PC-9 (cell line): ENCODE measurements around the gene HMG20A. TPM values are rescaled to one million over a fixed set of nuclear protein-coding genes. Genes with fewer than 3 reads are reported as not detected.

Source experiments
- BruUV-seq: library from RNA; stranded (reverse); fragments of 400-500 nt; replicated peaks from 2 replicates; lab custom pipeline; 2021; lab: Mats Ljungman, UMichigan
- CTCF ChIA-PET: fragments of 300-600 bp; sonication (Branson Sonifier 250); formaldehyde crosslinking; loops from one replicate; lab custom pipeline; 2022; ENCODE audit warnings: antibody characterized with exemption; lab: Charles Lee
- POLR2A ChIA-PET: fragments of 300-600 bp; sonication (Branson Sonifier 250); formaldehyde crosslinking; loops from one replicate; lab custom pipeline; 2022; ENCODE audit warnings: antibody characterized with exemption; ENCODE audit not compliant: unreplicated experiment; lab: Charles Lee
- DNase-seq, 2 experiments: peaks; one replicate each; pipeline versions ENCODE4 v3.0.0 to v3.0.0-alpha.2; 2015 to 2022; ENCODE audit warnings: mixed read lengths in 1 of 2
- H2AFZ ChIP-seq: fragments of 200-600 bp; sonication (generic); 2 replicates; pipeline ENCODE4 v1.8.1; 2017; ENCODE audit warnings: antibody characterized with exemption
- H3F3A ChIP-seq: fragments of 200-600 bp; sonication (generic); 2 replicates; pipeline ENCODE4 v1.8.1; 2017; ENCODE audit warnings: antibody characterized with exemption, mild to moderate bottlenecking, low read depth; ENCODE audit not compliant: insufficient read depth
- H3K27ac ChIP-seq: fragments of 200-600 bp; sonication (generic); 2 replicates; pipeline ENCODE4 v1.6.1; 2016; ENCODE audit warnings: mixed run types
- H3K27me3 ChIP-seq: fragments of 200-600 bp; sonication (generic); 2 replicates; pipeline ENCODE4 v1.6.1; 2016; ENCODE audit warnings: low read depth, mixed run types; ENCODE audit not compliant: insufficient read depth
- H3K36me3 ChIP-seq: fragments of 200-600 bp; sonication (generic); 2 replicates; pipeline ENCODE4 v1.6.1; 2016; ENCODE audit warnings: low read depth, mixed run types
- H3K4me1 ChIP-seq: fragments of 200-600 bp; sonication (generic); replicated peaks from 2 replicates; pipeline ENCODE4 v1.6.1; 2016; ENCODE audit warnings: mixed run types; ENCODE audit not compliant: insufficient read depth
- H3K4me2 ChIP-seq: fragments of 200-600 bp; sonication (generic); 2 replicates; pipeline ENCODE4 v1.6.1; 2017; ENCODE audit warnings: mixed run types
- H3K4me3 ChIP-seq: fragments of 200-600 bp; sonication (generic); 2 replicates; pipeline ENCODE4 v1.6.1; 2016; ENCODE audit warnings: mixed run types
- H3K79me2 ChIP-seq: fragments of 200-600 bp; sonication (generic); 2 replicates; pipeline ENCODE4 v1.6.1; 2017; ENCODE audit warnings: low read depth, mixed run types
- H3K9me2 ChIP-seq: fragments of 200-600 bp; sonication (generic); 2 replicates; pipeline ENCODE4 v1.8.1; 2017; ENCODE audit warnings: mild to moderate bottlenecking; ENCODE audit not compliant: insufficient read depth
- H3K9me3 ChIP-seq: fragments of 200-600 bp; sonication (generic); 2 replicates; pipeline ENCODE4 v1.8.1; 2016; ENCODE audit warnings: low read depth; ENCODE audit not compliant: insufficient read depth
- H4K20me1 ChIP-seq: fragments of 200-600 bp; sonication (generic); 2 replicates; pipeline ENCODE4 v1.8.1; 2017; ENCODE audit not compliant: insufficient read depth
- EZH2 ChIP-seq: fragments of 200-600 bp; sonication (generic); IDR thresholded peaks from 2 replicates; pipeline ENCODE4 v1.8.0; 2017; ENCODE audit warnings: antibody characterized with exemption, low read depth
- intact Hi-C: fragments of 100-400 bp; cut with micrococcal nuclease; formaldehyde crosslinking; loops from one replicate; pipeline ENCODE4 v1.10.0; 2022; ENCODE audit not compliant: unreplicated experiment
- total RNA-seq: library from RNA; stranded (reverse); gene quantifications from 2 replicates; pipeline ENCODE4 v1.2.3, GENCODE V29; 2021
- TF ChIP-seq, protein P1 (sequence below): fragments of 200-600 bp; sonication (generic); conservative IDR thresholded peaks from 2 replicates; pipeline ENCODE4 v1.6.1; 2017; ENCODE audit warnings: mixed run types, antibody characterized with exemption, mild to moderate bottlenecking, moderate library complexity

The HMG20A gene
- total RNA-seq, 1 experiment from 2014 or later, result 33.4 TPM

GRCh38 chr15:77484994-77485393 lies 64.3 kb downstream of the HMG20A start:
- Histone ChIP-seq H3K9me3 (no peaks in the 10 kb centered on the region), H2AFZ (no peak overlapping the region), H3K4me3 (no peak overlapping the region), H3K79me2 (no peaks in the 10 kb centered on the region), H3K27me3 (no peaks in the 10 kb centered on the region), H3F3A (no peaks in the 10 kb centered on the region), H3K4me1 (no peaks in the 10 kb centered on the region), H3K9me2 (no peaks in the 10 kb centered on the region), H3K4me2 (no peak overlapping the region), H4K20me1 (no peaks in the 10 kb centered on the region), H3K27ac (no peak overlapping the region), H3K36me3 (peaks cover 5% of the 10 kb centered on the region; the same call in 1 of the 2 replicates)
- DNase-seq, result no peak
- intact Hi-C loops, result no loop called here
- BruUV-seq, result no TSS peak
- ChIA-PET CTCF (no interaction called here), POLR2A (no interaction called here)
- no peak for TF ChIP-seq EZH2
- TF ChIP-seq, protein P1, sequence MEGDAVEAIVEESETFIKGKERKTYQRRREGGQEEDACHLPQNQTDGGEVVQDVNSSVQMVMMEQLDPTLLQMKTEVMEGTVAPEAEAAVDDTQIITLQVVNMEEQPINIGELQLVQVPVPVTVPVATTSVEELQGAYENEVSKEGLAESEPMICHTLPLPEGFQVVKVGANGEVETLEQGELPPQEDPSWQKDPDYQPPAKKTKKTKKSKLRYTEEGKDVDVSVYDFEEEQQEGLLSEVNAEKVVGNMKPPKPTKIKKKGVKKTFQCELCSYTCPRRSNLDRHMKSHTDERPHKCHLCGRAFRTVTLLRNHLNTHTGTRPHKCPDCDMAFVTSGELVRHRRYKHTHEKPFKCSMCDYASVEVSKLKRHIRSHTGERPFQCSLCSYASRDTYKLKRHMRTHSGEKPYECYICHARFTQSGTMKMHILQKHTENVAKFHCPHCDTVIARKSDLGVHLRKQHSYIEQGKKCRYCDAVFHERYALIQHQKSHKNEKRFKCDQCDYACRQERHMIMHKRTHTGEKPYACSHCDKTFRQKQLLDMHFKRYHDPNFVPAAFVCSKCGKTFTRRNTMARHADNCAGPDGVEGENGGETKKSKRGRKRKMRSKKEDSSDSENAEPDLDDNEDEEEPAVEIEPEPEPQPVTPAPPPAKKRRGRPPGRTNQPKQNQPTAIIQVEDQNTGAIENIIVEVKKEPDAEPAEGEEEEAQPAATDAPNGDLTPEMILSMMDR, result no peak

- intact Hi-C loops, result no loop called here
- Histone ChIP-seq H3K27ac (no peak overlapping the region), H3K9me3 (no peaks in the 10 kb centered on the region), H4K20me1 (no peaks in the 10 kb centered on the region), H3K79me2 (no peaks in the 10 kb centered on the region), H3K27me3 (no peaks in the 10 kb centered on the region), H3K9me2 (no peaks in the 10 kb centered on the region), H3K4me1 (no peaks in the 10 kb centered on the region), H3K4me2 (no peak overlapping the region), H3K36me3 (peaks cover 5% of the 10 kb centered on the region), H3K4me3 (no peak overlapping the region), H2AFZ (no peak overlapping the region), H3F3A (no peaks in the 10 kb centered on the region)
- CTCF ChIA-PET, result no interaction called here
- TF ChIP-seq EZH2, result no peak
- TF ChIP-seq, protein P1, result no peak
- POLR2A ChIA-PET, result no interaction called here
- DNase-seq, result no peak
- no TSS peak for BruUV-seq
These were observed 66.1 kb downstream of the HMG20A start for GRCh38 chr15:77486542-77487468.

- CTCF ChIA-PET, result no interaction called here
- Histone ChIP-seq H3K27ac (no peak overlapping the region), H3K9me2 (no peaks in the 10 kb centered on the region), H4K20me1 (no peaks in the 10 kb centered on the region), H3K9me3 (no peaks in the 10 kb centered on the region), H3K36me3 (peaks cover 5% of the 10 kb centered on the region), H3K79me2 (no peaks in the 10 kb centered on the region), H3K27me3 (no peaks in the 10 kb centered on the region), H3K4me1 (no peaks in the 10 kb centered on the region), H3F3A (no peaks in the 10 kb centered on the region), H3K4me2 (no peak overlapping the region), H2AFZ (no peak overlapping the region), H3K4me3 (no peak overlapping the region)
- POLR2A ChIA-PET, result no interaction called here
- intact Hi-C loops, result no loop called here
- no TSS peak for BruUV-seq
- TF ChIP-seq EZH2, result no peak
- TF ChIP-seq, protein P1, result no peak
- no peak for DNase-seq
These were observed 66.8 kb downstream of the HMG20A start for GRCh38 chr15:77487469-77487842.
